ENCODE results near the gene KLHL17. TPM values are rescaled to one million over a fixed set of nuclear protein-coding genes. Genes with fewer than 3 reads are reported as not detected.

KLHL17 gene
- total and polyA plus RNA-seq, 9 of the 15 experiments (the other 6 are each of a cell fraction or from before 2014, with no cell fraction given), result 0.14 to 84.8 (median 13.0) TPM

DNA sequence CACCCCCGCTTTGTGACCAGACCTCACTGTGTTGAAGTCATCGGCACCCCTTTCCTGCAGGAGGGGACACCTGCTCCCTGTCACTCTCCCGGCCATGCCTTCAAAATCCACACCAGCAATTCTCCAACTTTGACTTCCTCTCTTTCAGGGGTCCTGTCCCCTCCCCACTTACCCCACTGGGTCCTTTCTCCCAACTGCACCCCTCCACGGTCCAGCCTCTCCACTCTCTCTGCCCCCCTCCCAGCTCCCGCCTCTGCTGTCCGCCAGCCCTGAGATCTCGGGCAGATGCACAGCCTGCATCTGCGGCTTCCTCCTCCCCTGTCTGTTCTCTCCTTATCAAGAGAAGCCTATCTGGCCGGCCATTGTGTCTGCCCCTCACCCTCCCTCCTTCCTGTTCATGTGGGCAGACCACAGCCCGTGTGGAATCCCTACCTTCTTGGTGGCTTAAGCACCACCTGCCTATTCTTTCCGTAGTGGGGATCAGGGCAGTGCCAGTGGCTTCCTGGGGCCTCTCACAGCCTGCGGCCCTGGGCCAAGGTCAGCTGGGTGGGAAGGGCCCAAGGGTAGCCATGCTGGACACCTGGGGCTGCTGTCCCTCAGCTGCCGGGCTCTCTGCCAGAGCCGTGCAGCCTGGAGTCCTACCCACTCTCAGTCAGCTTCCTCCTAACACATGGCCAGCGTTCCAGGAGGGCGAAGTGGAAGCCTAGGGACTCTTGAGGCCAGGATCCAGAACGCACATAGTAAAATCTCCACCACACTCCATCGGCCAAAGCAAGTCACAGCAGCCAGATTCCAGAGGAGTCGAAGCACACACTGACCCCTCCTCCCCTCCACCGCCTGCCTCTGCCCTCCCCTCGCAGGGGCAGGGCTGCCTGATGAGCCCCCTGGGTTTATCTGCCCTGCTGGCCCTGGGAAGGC, 44.7 kb downstream of the KLHL17 start (continued):
- TF ChIP-seq, protein P1, sequence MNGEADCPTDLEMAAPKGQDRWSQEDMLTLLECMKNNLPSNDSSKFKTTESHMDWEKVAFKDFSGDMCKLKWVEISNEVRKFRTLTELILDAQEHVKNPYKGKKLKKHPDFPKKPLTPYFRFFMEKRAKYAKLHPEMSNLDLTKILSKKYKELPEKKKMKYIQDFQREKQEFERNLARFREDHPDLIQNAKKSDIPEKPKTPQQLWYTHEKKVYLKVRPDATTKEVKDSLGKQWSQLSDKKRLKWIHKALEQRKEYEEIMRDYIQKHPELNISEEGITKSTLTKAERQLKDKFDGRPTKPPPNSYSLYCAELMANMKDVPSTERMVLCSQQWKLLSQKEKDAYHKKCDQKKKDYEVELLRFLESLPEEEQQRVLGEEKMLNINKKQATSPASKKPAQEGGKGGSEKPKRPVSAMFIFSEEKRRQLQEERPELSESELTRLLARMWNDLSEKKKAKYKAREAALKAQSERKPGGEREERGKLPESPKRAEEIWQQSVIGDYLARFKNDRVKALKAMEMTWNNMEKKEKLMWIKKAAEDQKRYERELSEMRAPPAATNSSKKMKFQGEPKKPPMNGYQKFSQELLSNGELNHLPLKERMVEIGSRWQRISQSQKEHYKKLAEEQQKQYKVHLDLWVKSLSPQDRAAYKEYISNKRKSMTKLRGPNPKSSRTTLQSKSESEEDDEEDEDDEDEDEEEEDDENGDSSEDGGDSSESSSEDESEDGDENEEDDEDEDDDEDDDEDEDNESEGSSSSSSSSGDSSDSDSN (IDR thresholded peaks at IDR 0.05; ENCODE audit: borderline replicate concordance in 1 of 2, low read depth in 2 of 2, low read length in 2 of 2), result peak in 1 of 2 experiments; percentile 47; a peak in 1 of 4 replicates
- TF ChIP-seq NFRKB (IDR thresholded peaks at IDR 0.05; ENCODE audit: low read depth), result peak; percentile 77
- TF ChIP-seq MTA1 (IDR thresholded peaks at IDR 0.05; ENCODE audit: borderline replicate concordance), result peak; percentile 79; the same call in 1 of the 2 replicates
- TF ChIP-seq, protein P2, sequence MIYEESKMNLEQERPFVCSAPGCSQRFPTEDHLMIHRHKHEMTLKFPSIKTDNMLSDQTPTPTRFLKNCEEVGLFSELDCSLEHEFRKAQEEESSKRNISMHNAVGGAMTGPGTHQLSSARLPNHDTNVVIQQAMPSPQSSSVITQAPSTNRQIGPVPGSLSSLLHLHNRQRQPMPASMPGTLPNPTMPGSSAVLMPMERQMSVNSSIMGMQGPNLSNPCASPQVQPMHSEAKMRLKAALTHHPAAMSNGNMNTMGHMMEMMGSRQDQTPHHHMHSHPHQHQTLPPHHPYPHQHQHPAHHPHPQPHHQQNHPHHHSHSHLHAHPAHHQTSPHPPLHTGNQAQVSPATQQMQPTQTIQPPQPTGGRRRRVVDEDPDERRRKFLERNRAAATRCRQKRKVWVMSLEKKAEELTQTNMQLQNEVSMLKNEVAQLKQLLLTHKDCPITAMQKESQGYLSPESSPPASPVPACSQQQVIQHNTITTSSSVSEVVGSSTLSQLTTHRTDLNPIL (CRISPR knock-in tag; IDR thresholded peaks at IDR 0.05), result no peak
- TF ChIP-seq SMARCB1 (IDR thresholded peaks at IDR 0.05; ENCODE audit: insufficient read length, low read depth), result no peak
- TF ChIP-seq, protein P3, sequence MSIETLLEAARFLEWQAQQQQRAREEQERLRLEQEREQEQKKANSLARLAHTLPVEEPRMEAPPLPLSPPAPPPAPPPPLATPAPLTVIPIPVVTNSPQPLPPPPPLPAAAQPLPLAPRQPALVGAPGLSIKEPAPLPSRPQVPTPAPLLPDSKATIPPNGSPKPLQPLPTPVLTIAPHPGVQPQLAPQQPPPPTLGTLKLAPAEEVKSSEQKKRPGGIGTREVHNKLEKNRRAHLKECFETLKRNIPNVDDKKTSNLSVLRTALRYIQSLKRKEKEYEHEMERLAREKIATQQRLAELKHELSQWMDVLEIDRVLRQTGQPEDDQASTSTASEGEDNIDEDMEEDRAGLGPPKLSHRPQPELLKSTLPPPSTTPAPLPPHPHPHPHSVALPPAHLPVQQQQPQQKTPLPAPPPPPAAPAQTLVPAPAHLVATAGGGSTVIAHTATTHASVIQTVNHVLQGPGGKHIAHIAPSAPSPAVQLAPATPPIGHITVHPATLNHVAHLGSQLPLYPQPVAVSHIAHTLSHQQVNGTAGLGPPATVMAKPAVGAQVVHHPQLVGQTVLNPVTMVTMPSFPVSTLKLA (conservative IDR thresholded peaks at IDR 0.05), result peak in 1 of 2 experiments; percentile 42; a peak in 1 of 4 replicates
- no peak for TF ChIP-seq PHTF2 (CRISPR knock-in tag; IDR thresholded peaks at IDR 0.05)
- peak; percentile 51 for TF ChIP-seq ELF1 (tag; IDR thresholded peaks at IDR 0.05)
- TF ChIP-seq AFF4 (CRISPR knock-in tag; IDR thresholded peaks at IDR 0.05), result no peak
- TF ChIP-seq, protein P4, sequence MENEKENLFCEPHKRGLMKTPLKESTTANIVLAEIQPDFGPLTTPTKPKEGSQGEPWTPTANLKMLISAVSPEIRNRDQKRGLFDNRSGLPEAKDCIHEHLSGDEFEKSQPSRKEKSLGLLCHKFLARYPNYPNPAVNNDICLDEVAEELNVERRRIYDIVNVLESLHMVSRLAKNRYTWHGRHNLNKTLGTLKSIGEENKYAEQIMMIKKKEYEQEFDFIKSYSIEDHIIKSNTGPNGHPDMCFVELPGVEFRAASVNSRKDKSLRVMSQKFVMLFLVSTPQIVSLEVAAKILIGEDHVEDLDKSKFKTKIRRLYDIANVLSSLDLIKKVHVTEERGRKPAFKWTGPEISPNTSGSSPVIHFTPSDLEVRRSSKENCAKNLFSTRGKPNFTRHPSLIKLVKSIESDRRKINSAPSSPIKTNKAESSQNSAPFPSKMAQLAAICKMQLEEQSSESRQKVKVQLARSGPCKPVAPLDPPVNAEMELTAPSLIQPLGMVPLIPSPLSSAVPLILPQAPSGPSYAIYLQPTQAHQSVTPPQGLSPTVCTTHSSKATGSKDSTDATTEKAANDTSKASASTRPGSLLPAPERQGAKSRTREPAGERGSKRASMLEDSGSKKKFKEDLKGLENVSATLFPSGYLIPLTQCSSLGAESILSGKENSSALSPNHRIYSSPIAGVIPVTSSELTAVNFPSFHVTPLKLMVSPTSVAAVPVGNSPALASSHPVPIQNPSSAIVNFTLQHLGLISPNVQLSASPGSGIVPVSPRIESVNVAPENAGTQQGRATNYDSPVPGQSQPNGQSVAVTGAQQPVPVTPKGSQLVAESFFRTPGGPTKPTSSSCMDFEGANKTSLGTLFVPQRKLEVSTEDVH (IDR thresholded peaks at IDR 0.05; ENCODE audit: low read depth, partially characterized antibody), result peak; percentile 30
- TF ChIP-seq ZNF3 (CRISPR knock-in tag; IDR thresholded peaks at IDR 0.05), result no peak
- no peak for TF ChIP-seq HEY1 (CRISPR knock-in tag; IDR thresholded peaks at IDR 0.05; ENCODE audit: borderline replicate concordance)
- TF ChIP-seq ATF1 (CRISPR knock-in tag; IDR thresholded peaks at IDR 0.05), result no peak
- TF ChIP-seq ATF1 (tag; IDR thresholded peaks at IDR 0.05), result peak; percentile 62
